CD4-positive, alpha-beta T cell (primary cell): ENCODE results near the gene ZNF792. TPM values are rescaled to one million over a fixed set of nuclear protein-coding genes. Genes with fewer than 3 reads are reported as not detected.
"Not testable (repeated sequence)": the region's sequence is repeated elsewhere in the genome, so short reads cannot be mapped to it uniquely, and the experiment has no call there.

Experiments
- ATAC-seq: fragments of 200-7000 bp; cut with Tn5 transposase; one replicate; pipeline ENCODE4 v1.10.0; 2022; ENCODE audit warnings: mild to moderate bottlenecking; ENCODE audit not compliant: poor library complexity
- CTCF ChIA-PET: fragments of 350-600 bp; sonication (Branson Sonifier 250); formaldehyde crosslinking; loops from one replicate; lab custom pipeline; 2021; ENCODE audit warnings: antibody characterized with exemption, inconsistent platforms; lab: Charles Lee
- POLR2A ChIA-PET: fragments of 350-600 bp; sonication (Branson Sonifier 250); formaldehyde crosslinking; loops from one replicate; lab custom pipeline; 2021; ENCODE audit warnings: antibody characterized with exemption, inconsistent platforms; lab: Charles Lee
- DNase-seq, 14 experiments: peaks; one replicate each; pipeline ENCODE4 v3.0.0-alpha.2; 2013 to 2020; ENCODE audit warnings: mixed read lengths in 2 of 14
- H3K27ac ChIP-seq, 2 donors: one replicate each; pipeline versions ENCODE4 v1.5.1 to v1.7.0; 2013; ENCODE audit warnings: low read length in 2 of 2, low read depth in 1 of 2, mild to moderate bottlenecking in 1 of 2
- H3K27me3 ChIP-seq, 2 experiments: 1 replicate in 1 of 2; 2 replicates in 1 of 2; pipeline versions ENCODE4 v1.6.1 to v1.7.0; 2013; ENCODE audit warnings: low read length in 2 of 2, control low read depth in 1 of 2, mild to moderate bottlenecking in 1 of 2, moderate library complexity in 1 of 2; ENCODE audit not compliant: insufficient read depth in 2 of 2, control insufficient read depth in 1 of 2
- H3K36me3 ChIP-seq: one replicate; pipeline ENCODE4 v1.6.1; 2013; ENCODE audit warnings: low read length, control low read depth; ENCODE audit not compliant: insufficient read depth
- H3K4me1 ChIP-seq: one replicate; pipeline ENCODE4 v1.6.1; 2013; ENCODE audit warnings: low read length, control low read depth; ENCODE audit not compliant: insufficient read depth
- H3K4me3 ChIP-seq: one replicate; pipeline ENCODE4 v1.5.1; 2013; ENCODE audit warnings: mild to moderate bottlenecking, low read length, moderate library complexity
- H3K9me3 ChIP-seq, 2 experiments: 1 replicate in 1 of 2; 2 replicates in 1 of 2; pipeline versions ENCODE4 v1.6.1 to v1.7.0; 2013; ENCODE audit warnings: low read length in 2 of 2, mild to moderate bottlenecking in 2 of 2, control low read depth in 1 of 2, moderate library complexity in 1 of 2; ENCODE audit not compliant: control insufficient read depth in 1 of 2, insufficient read depth in 1 of 2
- H3K27ac Mint-ChIP-seq: one replicate; pipeline ENCODE4 v1.8.0; 2020; ENCODE audit warnings: mixed read lengths
- H3K27me3 Mint-ChIP-seq: one replicate; pipeline ENCODE4 v1.8.0; 2021; ENCODE audit warnings: mixed read lengths
- H3K36me3 Mint-ChIP-seq: one replicate; pipeline ENCODE4 v1.8.0; 2021; ENCODE audit warnings: low read depth, mixed read lengths
- H3K4me1 Mint-ChIP-seq: one replicate; pipeline ENCODE4 v1.8.0; 2021; ENCODE audit warnings: low read depth, mixed read lengths
- H3K4me3 Mint-ChIP-seq: one replicate; pipeline ENCODE4 v1.8.0; 2020; ENCODE audit warnings: mild to moderate bottlenecking, mixed read lengths
- H3K9me3 Mint-ChIP-seq: one replicate; pipeline ENCODE4 v1.8.0; 2020; ENCODE audit warnings: mixed read lengths
- CTCF ChIP-seq: fragments of 200-600 bp; IDR thresholded peaks from one replicate; pipeline ENCODE4 v1.8.0; 2022; ENCODE audit warnings: antibody characterized with exemption, mild to moderate bottlenecking
- intact Hi-C, 2 experiments: fragments of 100-400 bp; cut with DNase I in 1 of 2; cut with micrococcal nuclease in 1 of 2; formaldehyde crosslinking; loops; one replicate each; pipeline versions ENCODE4 v1.15.1 to v1.9.0; 2023 to 2025; cut with DNase I, micrococcal nuclease
- total RNA-seq, 174 experiments: library from RNA in 2 of 174; stranded (reverse) in 2 of 174; gene quantifications; one replicate each; pipeline ENCODE4 v1.2.3 and lab custom pipeline; 2021 to 2026

The ZNF792 gene
- total RNA-seq, 2 experiments from 2014 or later: 6.8 to 8.9 TPM

GRCh38 chr19:34972163-34972705 is 8.2 kb upstream of the ZNF792 start:
- no peak for TF ChIP-seq CTCF
- ATAC-seq (no peak), DNase-seq (peak in 1 of 14 experiments; percentile 23)
- Histone ChIP-seq H3K9me3 (peaks cover 8 to 15% of the 10 kb centered on the region in 2 experiments), H3K4me1 (peaks cover 21% of the 10 kb centered on the region), H3K27me3 (no peaks in the 10 kb centered on the region), H3K27ac (no peak overlapping the region), H3K4me3 (no peak overlapping the region), H3K36me3 (no peaks in the 10 kb centered on the region)
- Mint-ChIP-seq H3K27ac (no peak overlapping the region), H3K4me3 (no peak overlapping the region), H3K9me3 (peaks cover 4% of the 10 kb centered on the region), H3K36me3 (peaks cover 10% of the 10 kb centered on the region), H3K4me1 (peaks cover 22% of the 10 kb centered on the region), H3K27me3 (no peaks in the 10 kb centered on the region)
- CTCF ChIA-PET: interaction anchor here (0.6 to 4.7 kb wide), 5 partner anchors 9 to 42 kb away, joined by 3 to 50 read pairs (median 4); partner anchors contain the start of gene GRAMD1A
- POLR2A ChIA-PET: interaction anchor here (0.8 to 4.4 kb wide), 6 partner anchors 9 to 42 kb away, joined by 3 to 58 read pairs (median 7); partner anchors contain the start of genes GRAMD1A and ZNF792
- intact Hi-C loops: loop anchor here (5.0 to 10.0 kb wide), 2 partner anchors 170 to 173 kb away; partner anchors contain the start of gene FXYD7 (in 2 of the 2)

GRCh38 chr19:34970185-34970780 is 6.3 kb upstream of the ZNF792 start:
- H3K27me3 ChIP-seq, DNase-seq, H3K27me3 Mint-ChIP-seq, H3K4me3 ChIP-seq, CTCF ChIA-PET, H3K27ac ChIP-seq, H3K36me3 ChIP-seq, H3K9me3 Mint-ChIP-seq, ATAC-seq, H3K27ac Mint-ChIP-seq, H3K4me3 Mint-ChIP-seq: not testable (repeated sequence)
- H3K36me3 Mint-ChIP-seq: peaks cover 23% of the 10 kb centered on the region
- intact Hi-C loops: loop anchor here (5.0 to 10.0 kb wide), 2 partner anchors 172 to 175 kb away; partner anchors contain the start of gene FXYD7 (in 2 of the 2)
- Histone ChIP-seq H3K9me3 (peaks cover 8 to 15% of the 10 kb centered on the region in 2 experiments), H3K4me1 (peaks cover 21% of the 10 kb centered on the region)
- H3K4me1 Mint-ChIP-seq: peaks cover 22% of the 10 kb centered on the region
- POLR2A ChIA-PET: interaction anchor here (1.0 kb wide), 1 partner anchor 44 kb away, joined by 4 read pairs; no protein-coding TSS in a partner anchor

GRCh38 chr19:34969721-34970120 is 5.7 kb upstream of the ZNF792 start:
- peaks cover 29% of the 10 kb centered on the region for H3K36me3 Mint-ChIP-seq
- Histone ChIP-seq H3K4me1 (peaks cover 19% of the 10 kb centered on the region), H3K4me3 (no peak overlapping the region), H3K36me3 (no peaks in the 10 kb centered on the region), H3K27ac (no peak overlapping the region), H3K9me3 (peaks cover 8 to 15% of the 10 kb centered on the region in 2 experiments), H3K27me3 (no peaks in the 10 kb centered on the region)
- intact Hi-C loops: loop anchor here (5.0 to 10.0 kb wide), 2 partner anchors 173 to 175 kb away; partner anchors contain the start of gene FXYD7 (in 2 of the 2)
- DNase-seq: no peak
- POLR2A ChIA-PET: no interaction called here
- H3K4me3 Mint-ChIP-seq: no peak overlapping the region
- CTCF ChIA-PET: no interaction called here
- no peak for ATAC-seq
- H3K4me1 Mint-ChIP-seq: peaks cover 19% of the 10 kb centered on the region
- H3K27ac Mint-ChIP-seq: no peak overlapping the region
- no peak for TF ChIP-seq CTCF
- H3K9me3 Mint-ChIP-seq: peaks cover 3% of the 10 kb centered on the region
- no peaks in the 10 kb centered on the region for H3K27me3 Mint-ChIP-seq
